Measurements from ENCODE around the gene ECHS1.

Gene ECHS1

GRCh38 chr10:133342942-133343341 is 30.2 kb downstream of the ECHS1 start:
- no peak for TF ChIP-seq CTCF (IDR thresholded peaks at IDR 0.05; ENCODE audit: low read depth, low read length)
- H3K4me3 ChIP-seq (ENCODE audit: low read depth, low read length) = no peak overlapping the region

DNA sequence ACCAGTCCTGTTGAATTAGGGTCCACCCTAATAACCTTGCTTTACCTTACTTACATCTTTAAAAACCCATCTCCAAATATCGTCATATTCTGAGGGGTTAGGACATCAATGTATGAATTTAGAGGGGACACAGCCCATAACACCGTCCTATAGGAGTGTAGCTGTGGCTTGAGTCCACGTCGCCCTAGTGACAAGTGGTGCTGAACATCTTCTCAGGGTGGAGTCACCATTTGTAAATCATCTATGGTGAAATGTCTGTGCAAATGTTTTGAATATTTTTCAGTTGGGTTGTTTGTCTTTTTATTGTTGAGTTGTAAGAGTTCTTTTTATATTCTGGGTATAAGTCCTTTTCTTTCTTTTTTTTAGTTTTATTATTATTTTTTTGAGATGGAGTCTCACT is 31.2 kb downstream of the ECHS1 start:
- no peak for TF ChIP-seq CTCF (IDR thresholded peaks at IDR 0.05; ENCODE audit: low read depth, low read length)
- no peak overlapping the region for H3K4me3 ChIP-seq (ENCODE audit: low read depth, low read length)

DNA sequence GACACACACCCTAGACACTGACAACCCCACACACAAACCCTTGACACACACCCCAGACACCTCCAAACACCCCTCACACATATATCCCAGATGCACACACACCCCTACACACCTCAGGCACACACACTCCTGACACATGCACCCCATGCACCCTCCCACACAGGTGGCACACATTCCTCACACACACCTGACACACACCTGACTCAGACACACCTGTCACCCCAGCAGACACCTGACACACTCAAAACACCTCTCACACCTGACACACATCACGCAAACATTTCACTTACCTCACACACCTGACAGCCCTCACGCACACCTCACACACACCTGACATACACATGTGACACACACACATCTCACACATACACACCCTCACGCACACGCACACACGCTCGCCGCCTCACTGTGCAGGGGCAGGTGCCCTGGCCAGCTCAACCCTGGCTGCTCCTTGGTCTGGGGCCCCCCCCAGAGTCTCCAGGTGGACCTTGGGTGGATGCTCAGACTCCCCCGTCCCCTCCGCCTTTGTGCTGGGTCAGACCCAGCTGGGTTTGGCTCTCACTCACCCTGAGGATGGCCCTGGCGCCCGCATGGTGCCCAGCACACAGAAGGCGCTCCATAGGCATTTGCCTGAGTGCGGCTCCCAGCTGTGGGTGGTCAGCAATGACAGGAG is 33.3 kb downstream of the ECHS1 start:
- no peak for TF ChIP-seq CTCF (IDR thresholded peaks at IDR 0.05; ENCODE audit: low read depth, low read length)
- no peak overlapping the region for H3K4me3 ChIP-seq (ENCODE audit: low read depth, low read length)

DNA sequence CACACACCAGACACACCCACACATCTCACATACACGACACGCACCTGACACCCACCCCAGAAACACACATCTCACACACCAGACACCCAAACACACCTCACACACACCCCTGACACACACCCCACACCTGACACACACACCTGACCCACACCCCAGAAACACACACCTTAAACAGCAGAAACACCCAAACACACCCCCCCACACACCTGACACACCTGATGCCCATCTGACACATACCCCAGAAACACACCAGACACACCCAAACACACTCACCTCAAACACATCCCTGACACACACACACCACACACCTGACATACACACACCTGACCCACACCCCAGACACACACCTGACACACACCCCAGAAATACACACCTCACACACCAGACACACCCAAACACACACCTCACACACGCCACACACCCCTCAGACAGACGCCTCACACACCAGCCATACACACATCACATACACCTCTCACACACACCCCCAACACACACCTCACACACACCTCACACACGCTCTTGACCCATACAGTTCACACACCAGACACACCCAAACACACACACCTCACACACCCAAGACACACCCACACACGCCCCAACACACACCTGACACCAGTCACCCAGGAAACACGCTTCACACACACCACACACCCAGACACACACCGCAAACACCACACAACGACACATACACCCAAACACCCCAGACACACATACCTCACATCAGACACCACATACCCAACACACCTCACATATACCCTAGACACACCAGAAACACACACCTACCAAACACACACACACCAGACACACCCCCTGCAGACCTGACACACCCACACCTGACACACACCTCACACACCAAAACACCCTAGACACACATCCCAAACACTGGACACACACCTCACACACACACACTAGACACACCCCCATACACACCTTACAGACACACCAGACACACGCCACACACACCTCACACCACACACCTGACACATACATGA is 34.8 kb downstream of the ECHS1 start:
- TF ChIP-seq CTCF (IDR thresholded peaks at IDR 0.05; ENCODE audit: low read depth, low read length) = no peak
- no peak overlapping the region for H3K4me3 ChIP-seq (ENCODE audit: low read depth, low read length)

DNA sequence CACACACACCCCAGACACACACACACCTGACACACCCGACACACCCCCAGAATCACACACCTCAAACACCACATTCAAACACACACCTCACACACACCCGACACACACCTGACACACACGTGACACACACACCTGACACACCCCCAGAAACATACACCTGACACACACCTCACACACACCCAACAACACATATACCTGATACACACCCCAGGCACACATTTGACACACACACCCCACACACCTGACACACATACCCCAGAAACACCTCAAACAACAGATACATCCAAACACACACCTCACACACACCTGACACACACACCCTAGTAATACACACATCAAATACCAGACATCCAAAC is 35.8 kb downstream of the ECHS1 start:
- H3K4me3 ChIP-seq (ENCODE audit: low read depth, low read length) = no peak overlapping the region
- TF ChIP-seq CTCF (IDR thresholded peaks at IDR 0.05; ENCODE audit: low read depth, low read length) = no peak

DNA sequence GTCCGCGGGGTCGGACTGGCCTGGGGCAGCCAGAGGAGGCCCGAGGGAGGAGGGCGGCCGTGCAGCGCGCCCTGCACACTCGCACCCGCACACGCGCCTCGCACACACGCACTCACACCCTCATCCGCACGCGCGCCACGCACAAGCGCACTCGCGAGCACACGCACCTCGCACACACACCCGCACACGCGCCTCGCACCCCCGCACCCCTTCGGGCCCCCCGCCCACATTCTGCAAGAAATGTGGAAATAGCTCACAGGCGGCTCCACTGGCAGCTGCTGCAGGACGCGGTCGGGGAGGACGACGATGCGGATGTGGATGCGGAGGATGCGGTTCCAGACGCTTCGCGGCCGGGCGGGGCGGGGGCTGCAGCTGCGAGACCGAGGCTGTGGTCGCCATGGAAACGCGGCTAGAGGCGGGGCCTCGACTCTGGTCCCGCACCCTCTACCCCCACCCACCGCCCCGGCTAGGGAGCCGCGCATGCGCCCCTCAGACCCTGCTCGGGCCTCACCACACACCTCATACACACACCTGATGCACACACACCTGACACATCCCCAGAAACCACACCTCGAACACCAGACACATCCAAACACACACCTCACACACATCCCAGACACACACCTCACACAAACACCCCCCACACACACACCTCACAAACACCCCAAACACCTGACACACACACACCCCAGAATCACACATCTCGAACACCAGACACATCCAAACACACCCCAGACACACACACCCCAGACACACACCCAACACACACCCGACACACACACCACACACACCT is 36.4 kb downstream of the ECHS1 start, which contains the start of gene CALY:
TSS of gene CALY (minus strand) at position 320 of the 793 bp plus-strand sequence. CDS start 7,907 bp downstream, outside the sequence.
- TF ChIP-seq CTCF (IDR thresholded peaks at IDR 0.05; ENCODE audit: low read depth, low read length) = no peak
- H3K4me3 ChIP-seq (ENCODE audit: low read depth, low read length) = peak within 1 kb of the TSS; percentile 43
